ENCODE data around the gene CKS1B. TPM values are rescaled to one million over a fixed set of nuclear protein-coding genes. Genes with fewer than 3 reads are reported as not detected.

The CKS1B gene
- total and polyA plus RNA-seq, 9 of the 15 experiments (the other 6 are each of a cell fraction or from before 2014, with no cell fraction given), result 215 to 1,103 (median 460) TPM

GRCh38 chr1:155004352-155005075 lies 30.0 kb downstream of the CKS1B start (continued):
- TF ChIP-seq PHF8 (IDR thresholded peaks at IDR 0.05; ENCODE audit: borderline replicate concordance, low read length) (no peak), ZNF431 (CRISPR knock-in tag; IDR thresholded peaks at IDR 0.05) (no peak), HNRNPLL (IDR thresholded peaks at IDR 0.05; ENCODE audit: low read depth, low read length, poor library complexity, severe bottlenecking) (no peak), MBD2 (IDR thresholded peaks at IDR 0.05; ENCODE audit: borderline replicate concordance, low read depth) (no peak), KAT2B (IDR thresholded peaks at IDR 0.05; ENCODE audit: low read depth, low read length) (no peak), FOXA3 (CRISPR knock-in tag; conservative IDR thresholded peaks at IDR 0.05 in 1 of 2, IDR thresholded peaks at IDR 0.05 in 1 of 2) (no peak), KDM1A (IDR thresholded peaks at IDR 0.05) (0 out of 4 replicates have a peak, but pooled peaks of 1 of the 2 experiments have one; percentile 37), DPF2 (IDR thresholded peaks at IDR 0.05) (0 out of 2 replicates have a peak, but pooled peaks have one; percentile 50), DNMT1 (IDR thresholded peaks at IDR 0.05) (no peak), TAF7 (tag; IDR thresholded peaks at IDR 0.05) (no peak), FOXM1 (IDR thresholded peaks at IDR 0.05; ENCODE audit: low read depth) (no peak), FOXM1 (CRISPR knock-in tag; IDR thresholded peaks at IDR 0.05; ENCODE audit: low read depth) (no peak), ZNF395 (CRISPR knock-in tag; IDR thresholded peaks at IDR 0.05) (0 out of 2 replicates have a peak, but pooled peaks have one; percentile 10), HLTF (IDR thresholded peaks at IDR 0.05) (no peak), HCFC1 (IDR thresholded peaks at IDR 0.05; ENCODE audit: low read depth, low read length) (no peak), ETS2 (tag; IDR thresholded peaks at IDR 0.05; ENCODE audit: borderline replicate concordance, poor library complexity, severe bottlenecking) (no peak), RBFOX2 (IDR thresholded peaks at IDR 0.05; ENCODE audit: low read depth, low read length) (peak; percentile 14; the same call in 1 of the 2 replicates), CHD2 (IDR thresholded peaks at IDR 0.05; ENCODE audit: low read depth, low read length) (no peak)
- TF ChIP-seq, protein P1, sequence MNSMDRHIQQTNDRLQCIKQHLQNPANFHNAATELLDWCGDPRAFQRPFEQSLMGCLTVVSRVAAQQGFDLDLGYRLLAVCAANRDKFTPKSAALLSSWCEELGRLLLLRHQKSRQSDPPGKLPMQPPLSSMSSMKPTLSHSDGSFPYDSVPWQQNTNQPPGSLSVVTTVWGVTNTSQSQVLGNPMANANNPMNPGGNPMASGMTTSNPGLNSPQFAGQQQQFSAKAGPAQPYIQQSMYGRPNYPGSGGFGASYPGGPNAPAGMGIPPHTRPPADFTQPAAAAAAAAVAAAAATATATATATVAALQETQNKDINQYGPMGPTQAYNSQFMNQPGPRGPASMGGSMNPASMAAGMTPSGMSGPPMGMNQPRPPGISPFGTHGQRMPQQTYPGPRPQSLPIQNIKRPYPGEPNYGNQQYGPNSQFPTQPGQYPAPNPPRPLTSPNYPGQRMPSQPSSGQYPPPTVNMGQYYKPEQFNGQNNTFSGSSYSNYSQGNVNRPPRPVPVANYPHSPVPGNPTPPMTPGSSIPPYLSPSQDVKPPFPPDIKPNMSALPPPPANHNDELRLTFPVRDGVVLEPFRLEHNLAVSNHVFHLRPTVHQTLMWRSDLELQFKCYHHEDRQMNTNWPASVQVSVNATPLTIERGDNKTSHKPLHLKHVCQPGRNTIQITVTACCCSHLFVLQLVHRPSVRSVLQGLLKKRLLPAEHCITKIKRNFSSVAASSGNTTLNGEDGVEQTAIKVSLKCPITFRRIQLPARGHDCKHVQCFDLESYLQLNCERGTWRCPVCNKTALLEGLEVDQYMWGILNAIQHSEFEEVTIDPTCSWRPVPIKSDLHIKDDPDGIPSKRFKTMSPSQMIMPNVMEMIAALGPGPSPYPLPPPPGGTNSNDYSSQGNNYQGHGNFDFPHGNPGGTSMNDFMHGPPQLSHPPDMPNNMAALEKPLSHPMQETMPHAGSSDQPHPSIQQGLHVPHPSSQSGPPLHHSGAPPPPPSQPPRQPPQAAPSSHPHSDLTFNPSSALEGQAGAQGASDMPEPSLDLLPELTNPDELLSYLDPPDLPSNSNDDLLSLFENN (IDR thresholded peaks at IDR 0.05; ENCODE audit: low read depth in 2 of 2, low read length in 2 of 2), result no peak
- TF ChIP-seq, protein P2, sequence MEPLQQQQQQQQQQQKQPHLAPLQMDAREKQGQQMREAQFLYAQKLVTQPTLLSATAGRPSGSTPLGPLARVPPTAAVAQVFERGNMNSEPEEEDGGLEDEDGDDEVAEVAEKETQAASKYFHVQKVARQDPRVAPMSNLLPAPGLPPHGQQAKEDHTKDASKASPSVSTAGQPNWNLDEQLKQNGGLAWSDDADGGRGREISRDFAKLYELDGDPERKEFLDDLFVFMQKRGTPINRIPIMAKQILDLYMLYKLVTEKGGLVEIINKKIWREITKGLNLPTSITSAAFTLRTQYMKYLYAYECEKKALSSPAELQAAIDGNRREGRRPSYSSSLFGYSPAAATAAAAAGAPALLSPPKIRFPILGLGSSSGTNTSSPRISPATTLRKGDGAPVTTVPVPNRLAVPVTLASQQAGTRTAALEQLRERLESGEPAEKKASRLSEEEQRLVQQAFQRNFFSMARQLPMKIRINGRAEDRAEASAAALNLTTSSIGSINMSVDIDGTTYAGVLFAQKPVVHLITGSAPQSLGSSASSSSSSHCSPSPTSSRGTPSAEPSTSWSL (CRISPR knock-in tag; IDR thresholded peaks at IDR 0.05; ENCODE audit: borderline replicate concordance), result no peak
- TF ChIP-seq, protein P3, sequence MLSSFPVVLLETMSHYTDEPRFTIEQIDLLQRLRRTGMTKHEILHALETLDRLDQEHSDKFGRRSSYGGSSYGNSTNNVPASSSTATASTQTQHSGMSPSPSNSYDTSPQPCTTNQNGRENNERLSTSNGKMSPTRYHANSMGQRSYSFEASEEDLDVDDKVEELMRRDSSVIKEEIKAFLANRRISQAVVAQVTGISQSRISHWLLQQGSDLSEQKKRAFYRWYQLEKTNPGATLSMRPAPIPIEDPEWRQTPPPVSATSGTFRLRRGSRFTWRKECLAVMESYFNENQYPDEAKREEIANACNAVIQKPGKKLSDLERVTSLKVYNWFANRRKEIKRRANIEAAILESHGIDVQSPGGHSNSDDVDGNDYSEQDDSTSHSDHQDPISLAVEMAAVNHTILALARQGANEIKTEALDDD (IDR thresholded peaks at IDR 0.05), result 0 out of 2 replicates have a peak, but pooled peaks have one; percentile 10
